Heart left ventricle (tissue), 16 donors: ENCODE data around the gene MICAL2. TPM values are rescaled to one million over a fixed set of nuclear protein-coding genes. Genes with fewer than 3 reads are reported as not detected.
A peak's percentile ranks its signal among the peaks of the same experiment; 100 is the strongest.

ENCODE experiments used
- ATAC-seq, 4 donors: fragments of 200-7000 bp; cut with Tn5 transposase; one replicate each; pipeline ENCODE4 v1.9.1; 2020 to 2022; ENCODE audit warnings: moderate library complexity in 4 of 4, mild to moderate bottlenecking in 3 of 4, moderate number of reproducible peaks in 1 of 4
- DNase-seq, 5 donors: peaks; one replicate each; pipeline ENCODE4 v3.0.0-alpha.2; 2020
- H3K27ac ChIP-seq, 12 donors: fragments of 200-600 bp; sonication (generic) in 4 of 12; one replicate each; pipeline versions ENCODE4 v1.5.0 to v1.8.0; 2016 to 2022; ENCODE audit warnings: mild to moderate bottlenecking in 2 of 12
- H3K27me3 ChIP-seq, 9 donors: fragments of 200-600 bp; sonication (generic) in 2 of 9; one replicate each; pipeline versions ENCODE4 v1.5.1 to v1.8.0; 2016 to 2022; ENCODE audit warnings: mild to moderate bottlenecking in 3 of 9
- H3K36me3 ChIP-seq, 9 donors: fragments of 200-600 bp; sonication (generic) in 2 of 9; one replicate each; pipeline versions ENCODE4 v1.5.0 to v1.8.0; 2018 to 2022; ENCODE audit warnings: mild to moderate bottlenecking in 2 of 9
- H3K4me1 ChIP-seq, 12 donors: fragments of 200-600 bp; sonication (generic) in 4 of 12; one replicate each; pipeline versions ENCODE4 v1.5.0 to v1.8.0; 2016 to 2022; ENCODE audit warnings: mild to moderate bottlenecking in 3 of 12
- H3K4me3 ChIP-seq, 12 donors: fragments of 200-600 bp; sonication (generic) in 4 of 12; one replicate each; pipeline versions ENCODE4 v1.5.0 to v1.8.0; 2017 to 2022; ENCODE audit warnings: mild to moderate bottlenecking in 9 of 12, moderate library complexity in 4 of 12
- H3K9me3 ChIP-seq, 12 donors: fragments of 200-600 bp; sonication (generic) in 4 of 12; one replicate each; pipeline versions ENCODE4 v1.5.0 to v1.8.0; 2016 to 2022; ENCODE audit warnings: mild to moderate bottlenecking in 1 of 12
- CTCF ChIP-seq, 12 donors: fragments of 200-600 bp; sonication (generic) in 4 of 12; IDR thresholded peaks; one replicate each; pipeline versions ENCODE4 v1.5.0 to v1.8.0; 2018 to 2022; ENCODE audit warnings: antibody characterized with exemption in 12 of 12, mild to moderate bottlenecking in 5 of 12
- POLR2A ChIP-seq, 2 donors: fragments of 450-650 bp; IDR thresholded peaks; one replicate each; pipeline ENCODE4 v1.6.1; 2017; ENCODE audit warnings: antibody characterized with exemption in 2 of 2, mild to moderate bottlenecking in 2 of 2, moderate library complexity in 2 of 2
- WGBS, 4 donors: extraction: QIAGEN DNeasy Blood & Tissue Kit in 2 of 4; methylation state at CpG; one replicate each; pipeline versions ENCODE4 v1.1.5 to v1.1.7; 2013 to 2018; 5-methylcytosine and 5-hydroxymethylcytosine counted together
- intact Hi-C, 10 donors: fragments of 100-400 bp; cut with DNase I; formaldehyde crosslinking; loops; one replicate each; pipeline versions ENCODE4 v1.11.1 to v1.14.2; 2022
- polyA plus RNA-seq, 2 donors: library from polyadenylated mRNA; stranded (reverse); fragments of 200-250 nt; gene quantifications; one replicate each; pipeline ENCODE4 v1.2.3, GENCODE V29; 2013
- total RNA-seq, 9 donors: library from RNA; depleted of rRNA in 2 of 9; stranded (reverse); fragments of >200 nt in 2 of 9; fragmentation: NEBNext Ultra II Directional in 3 of 9; extraction: Animal tissue kit (Norgen Biotek cat#: 25700) in 3 of 9; gene quantifications; one replicate each; pipeline versions ENCODE4 v1.1.0 to v1.2.4, GENCODE V29; 2016 to 2023
- donor health status: ischemic (EF 13 %, LVEDD 7.1; RV severe dilation, severe dysfunction).
- donor health status: healthy with polysubstance abuse.
- donor health status: DM: no; HTN: yes; CAD: no.
- donor health status: DM: no; HTN: no; CAD: no.
- donor health status: ischemic (EF 25% LVEDD 6.9; RV normal size, moderate dysfunction).
- donor health status: ischemic (EF 25% LVEDD 5.7; RV mildly dilated, moderate dysfunction).
- donor health status: healthy.
- donor health status: DM: yes; HTN: yes; CAD: no.
- donor health status: ischemic (EF 35%, LVEDD 5.7; RV mildly dilated, moderate dysfunction).
- donor health status: nonischemic (EF 11% LVEDD 7.7; RV severe dilation, severe dysfunction).
- donor health status: DM: yes; HTN: yes; CAD: no.
- donor health status: PGD.
- donor health status: ischemic (EF 29% LVEDD 5.4; RV normal size, mild dysfunction).
- donor health status: nonischemic (EF 23%, LVEDD 6.1; RV moderate dilation, normal function).

Gene MICAL2
- total and polyA plus RNA-seq, 11 donors, result 37.6 to 110 (median 86.4) TPM

GRCh38 chr11:12088531-12088930, 21.9 kb upstream of the MICAL2 start:
- 83 to 92% (median 89%) methylated on average over 9 of the region's 9 CpGs for WGBS, 4 donors
- intact Hi-C loops, result loop anchor here in 8 of 10 donors (2.0 to 10.0 kb wide), 7 partner anchors 36 to 196 kb away; no protein-coding TSS in a partner anchor
- H3K4me1 ChIP-seq, result peaks cover 12 to 83% (median 69%) of the 10 kb centered on the region in 12 donors

GRCh38 chr11:12089041-12089440, 21.3 kb upstream of the MICAL2 start:
- peaks cover 12 to 83% (median 69%) of the 10 kb centered on the region in 12 donors for H3K4me1 ChIP-seq
- no peaks in the 10 kb centered on the region for H3K36me3 ChIP-seq
- intact Hi-C loops, result loop anchor here in 8 of 10 donors (2.0 to 10.0 kb wide), 7 partner anchors 37 to 196 kb away; no protein-coding TSS in a partner anchor
- no peak for DNase-seq
- peak overlapping the region in 6 of 12 donors; percentile 39 to 87 (median 66) for H3K27ac ChIP-seq
- ATAC-seq, result no peak
- 87 to 93% (median 90%) methylated on average over 4 of the region's 4 CpGs for WGBS, 4 donors
- H3K27me3 ChIP-seq, result no peaks in the 10 kb centered on the region
- H3K9me3 ChIP-seq, result peaks cover 0 to 4% (median 0%) of the 10 kb centered on the region in 12 donors
- H3K4me3 ChIP-seq, result no peak overlapping the region
- TF ChIP-seq CTCF (IDR thresholded peaks at IDR 0.05), result no peak
- TF ChIP-seq POLR2A (IDR thresholded peaks at IDR 0.05), result no peak

More at GRCh38 chr11:12088531-12088930, 21.9 kb upstream of the MICAL2 start:
- H3K36me3 ChIP-seq, result no peaks in the 10 kb centered on the region
- H3K27ac ChIP-seq, result peak overlapping the region in 7 of 12 donors; percentile 80 to 96 (median 87)
- H3K4me3 ChIP-seq, result no peak overlapping the region
- DNase-seq (no peak), ATAC-seq (no peak)
- no peaks in the 10 kb centered on the region for H3K27me3 ChIP-seq
- TF ChIP-seq CTCF (IDR thresholded peaks at IDR 0.05) (no peak), POLR2A (IDR thresholded peaks at IDR 0.05) (no peak)
- peaks cover 0 to 4% (median 0%) of the 10 kb centered on the region in 12 donors for H3K9me3 ChIP-seq

GRCh38 chr11:12089473-12089872, 20.9 kb upstream of the MICAL2 start:
- intact Hi-C loops, result loop anchor here in 8 of 10 donors (2.0 to 10.0 kb wide), 7 partner anchors 37 to 195 kb away; no protein-coding TSS in a partner anchor
- Histone ChIP-seq H3K9me3 (no peaks in the 10 kb centered on the region), H3K4me1 (peaks cover 12 to 83% (median 69%) of the 10 kb centered on the region in 12 donors), H3K27ac (peak overlapping the region in 9 of 12 donors; percentile 3 to 87 (median 50)), H3K27me3 (no peaks in the 10 kb centered on the region), H3K36me3 (no peaks in the 10 kb centered on the region), H3K4me3 (no peak overlapping the region)
- DNase-seq, result no peak
- no peak for ATAC-seq
- 66 to 74% (median 69%) methylated on average over 2 of the region's 2 CpGs for WGBS, 4 donors
- TF ChIP-seq CTCF (IDR thresholded peaks at IDR 0.05) (no peak), POLR2A (IDR thresholded peaks at IDR 0.05) (no peak)

GRCh38 chr11:12090061-12090591, 20.3 kb upstream of the MICAL2 start:
- H3K4me1 ChIP-seq, result peaks cover 12 to 86% (median 71%) of the 10 kb centered on the region in 12 donors
- 51 to 64% (median 58%) methylated on average over 2 to 4 of the region's 4 CpGs for WGBS, 4 donors

More at GRCh38 chr11:12090061-12090591, 20.3 kb upstream of the MICAL2 start:
- TF ChIP-seq POLR2A (IDR thresholded peaks at IDR 0.05) (no peak), CTCF (IDR thresholded peaks at IDR 0.05) (no peak)
- H3K9me3 ChIP-seq, result no peaks in the 10 kb centered on the region
- peak overlapping the region in 10 of 12 donors; percentile 3 to 87 (median 44) for H3K27ac ChIP-seq
- no peak for ATAC-seq
- no peak for DNase-seq
- H3K36me3 ChIP-seq, result no peaks in the 10 kb centered on the region
- H3K4me3 ChIP-seq, result no peak overlapping the region
- no peaks in the 10 kb centered on the region for H3K27me3 ChIP-seq
- intact Hi-C loops, result loop anchor here in 2 of 10 donors (10.0 kb wide), 2 partner anchors 65 to 145 kb away; no protein-coding TSS in a partner anchor
